NB4 (cell line): ENCODE data around the gene NCOR1.
"Not testable (repeated sequence)": the region's sequence is repeated elsewhere in the genome, so short reads cannot be mapped to it uniquely, and the experiment has no call there.

ENCODE experiments used
- CTCF ChIP-seq: IDR thresholded peaks from one replicate; pipeline ENCODE4 v1.5.1; 2012; ENCODE audit warnings: low read depth, low read length
- MAX ChIP-seq: IDR thresholded peaks from 2 replicates; pipeline ENCODE4 v1.6.1; 2011; ENCODE audit warnings: low read depth, low read length
- MYC ChIP-seq: IDR thresholded peaks from 2 replicates; pipeline ENCODE4 v1.6.1; 2011; ENCODE audit warnings: low read depth, low read length
- POLR2A ChIP-seq: IDR thresholded peaks from 2 replicates; pipeline ENCODE4 v1.6.1; 2011; ENCODE audit warnings: mild to moderate bottlenecking; ENCODE audit not compliant: insufficient read length; ENCODE audit errors: extremely low read depth

- not testable (repeated sequence) for TF ChIP-seq POLR2A, CTCF, MAX, MYC
Observed at GRCh38 chr17:16115077-16115698, 100.1 kb downstream of the NCOR1 start.
